Skeletal muscle tissue (tissue), 2 donors: ENCODE data around the gene GDI1. TPM values are rescaled to one million over a fixed set of nuclear protein-coding genes. Genes with fewer than 3 reads are reported as not detected.

Source experiments
- small RNA-seq: library from RNA; depleted of rRNA; stranded (forward); fragments of <200 nt; gene quantifications from one replicate; pipeline ENCODE3, GENCODE V24; 2014
- total RNA-seq: library from RNA; depleted of rRNA; stranded (reverse); fragments of >200 nt; gene quantifications from one replicate; pipeline ENCODE4 v1.2.3, GENCODE V29; 2014

The GDI1 gene
- total RNA-seq, 1 donor from 2014 or later = 35.5 TPM

Small RNA genes within 50 kb of the gene (small RNA-seq; reads per million reads assigned to genes)
- gene MIR6858 = not detected
- gene SNORA70 = not detected

Other genes with a start within 250 kb of the GDI1 start
- gene OPN1MW2, start 217.4 kb upstream of the GDI1 start, total RNA-seq = not detected
- gene OPN1MW3, start 179.6 kb upstream of the GDI1 start, total RNA-seq = not detected
- not detected for gene TEX28, start 142.0 kb upstream of the GDI1 start, total RNA-seq
- 0.52 TPM for gene TKTL1, start 141.4 kb upstream of the GDI1 start, total RNA-seq
- gene FLNA, start 62.5 kb upstream of the GDI1 start, total RNA-seq = 331 TPM
- gene EMD, start 57.9 kb upstream of the GDI1 start, total RNA-seq = 10.4 TPM
- gene RPL10, start 38.8 kb upstream of the GDI1 start, total RNA-seq = 4,963 TPM
- gene DNASE1L1, start 27.9 kb upstream of the GDI1 start, total RNA-seq = 47.0 TPM
- 7.3 TPM for gene TAFAZZIN, start 25.6 kb upstream of the GDI1 start, total RNA-seq
- 24.5 TPM for gene ATP6AP1, start 8.5 kb upstream of the GDI1 start, total RNA-seq
- gene FAM50A, start 7.0 kb downstream of the GDI1 start, total RNA-seq = 16.7 TPM
- gene PLXNA3, start 21.1 kb downstream of the GDI1 start, total RNA-seq = 9.9 TPM
- 12.0 TPM for gene LAGE3, start 42.1 kb downstream of the GDI1 start, total RNA-seq
- gene UBL4A, start 49.5 kb downstream of the GDI1 start, total RNA-seq = 35.0 TPM
- gene SLC10A3, start 53.5 kb downstream of the GDI1 start, total RNA-seq = 3.1 TPM
- gene FAM3A, start 79.1 kb downstream of the GDI1 start, total RNA-seq = 15.7 TPM
- 10.4 TPM for gene G6PD, start 109.7 kb downstream of the GDI1 start, total RNA-seq
- 6.8 TPM for gene IKBKG, start 110.5 kb downstream of the GDI1 start, total RNA-seq
- not detected for gene CTAG1A, start 148.0 kb downstream of the GDI1 start, total RNA-seq
- gene CTAG1B, start 182.1 kb downstream of the GDI1 start, total RNA-seq = not detected
- not detected for gene CTAG2, start 216.4 kb downstream of the GDI1 start, total RNA-seq